Activated CD4-positive, alpha-beta T cell treated with anti-CD3 and anti-CD28 coated beads, Interleukin-2, Interleukin-4, amounts not matched to agents 100 ng/mL and 50 ng/mL, durations not matched to agents 16 hours and 8 hours (primary cell): ENCODE results near the gene KMT5B.
"Not testable (repeated sequence)": the region's sequence is repeated elsewhere in the genome, so short reads cannot be mapped to it uniquely, and the experiment has no call there.

Experiments used
- DNase-seq: peaks from one replicate; pipeline ENCODE4 v3.0.0-alpha.2; 2020; ENCODE audit warnings: low spot score

Gene KMT5B

DNA sequence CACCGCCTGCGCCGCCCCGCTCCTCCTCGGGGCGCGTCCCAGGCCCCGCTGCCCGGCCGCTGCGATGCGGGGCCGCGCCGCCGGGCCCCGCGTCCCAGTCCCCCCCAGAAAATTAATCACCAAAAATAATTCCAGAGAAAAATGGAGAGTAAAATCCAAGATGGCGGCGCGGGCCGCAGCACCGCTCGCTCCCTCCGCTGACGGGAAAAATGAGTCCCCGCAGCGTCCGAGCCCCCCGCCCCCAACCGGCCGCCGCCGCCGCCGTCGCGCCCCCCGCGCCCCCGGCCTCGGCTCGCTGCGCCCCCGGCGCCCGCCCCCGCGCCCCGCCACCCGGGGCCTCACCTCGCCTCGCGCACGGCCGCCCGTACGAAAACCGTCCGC, at the start of gene KMT5B:
Gene KMT5B, minus strand, starts transcription at position 162 of the 381 bp plus-strand sequence. CDS start 23,220 bp downstream, outside the sequence.
- DNase-seq, result peak; percentile 15

DNA sequence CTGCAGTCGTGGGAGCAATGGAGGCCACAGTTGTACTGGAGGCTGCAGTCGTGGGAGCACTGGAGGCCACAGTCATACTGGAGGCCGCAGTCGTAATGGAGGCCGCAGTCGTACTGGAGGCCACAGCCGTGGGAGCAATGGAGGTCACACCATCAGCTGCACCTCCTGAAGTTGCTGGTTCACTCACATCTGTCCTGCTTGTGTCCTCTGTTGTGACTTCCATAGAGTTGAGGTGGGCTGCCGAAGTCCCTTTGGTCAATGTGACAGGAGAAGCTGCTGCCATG, 49.4 kb upstream of the KMT5B start:
- DNase-seq, result no peak

GRCh38 chr11:68261749-68262543, 48.9 kb upstream of the KMT5B start:
- no peak for DNase-seq

DNA sequence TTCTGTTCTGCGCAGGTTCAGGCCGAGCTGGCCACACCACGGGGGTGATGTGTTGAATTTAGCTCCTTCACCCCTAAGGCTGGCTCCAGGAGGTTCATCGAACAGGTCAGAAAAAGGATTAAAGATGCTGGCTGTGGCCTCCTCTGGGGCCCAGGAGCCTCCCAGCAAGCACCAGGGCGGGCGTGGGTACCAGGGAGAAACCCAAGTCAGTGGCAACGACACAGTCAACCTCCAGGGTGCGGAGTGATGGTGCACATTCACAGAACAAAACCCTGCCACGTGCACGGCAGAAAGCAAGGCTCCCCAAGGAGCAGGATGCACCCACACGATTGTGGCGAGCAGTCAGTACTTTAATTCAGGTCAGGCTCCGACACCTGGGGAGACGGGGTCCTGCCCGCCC, 47.9 kb upstream of the KMT5B start:
- DNase-seq, result no peak

GRCh38 chr11:68260484-68260883, 47.4 kb upstream of the KMT5B start:
- DNase-seq, result no peak

DNA sequence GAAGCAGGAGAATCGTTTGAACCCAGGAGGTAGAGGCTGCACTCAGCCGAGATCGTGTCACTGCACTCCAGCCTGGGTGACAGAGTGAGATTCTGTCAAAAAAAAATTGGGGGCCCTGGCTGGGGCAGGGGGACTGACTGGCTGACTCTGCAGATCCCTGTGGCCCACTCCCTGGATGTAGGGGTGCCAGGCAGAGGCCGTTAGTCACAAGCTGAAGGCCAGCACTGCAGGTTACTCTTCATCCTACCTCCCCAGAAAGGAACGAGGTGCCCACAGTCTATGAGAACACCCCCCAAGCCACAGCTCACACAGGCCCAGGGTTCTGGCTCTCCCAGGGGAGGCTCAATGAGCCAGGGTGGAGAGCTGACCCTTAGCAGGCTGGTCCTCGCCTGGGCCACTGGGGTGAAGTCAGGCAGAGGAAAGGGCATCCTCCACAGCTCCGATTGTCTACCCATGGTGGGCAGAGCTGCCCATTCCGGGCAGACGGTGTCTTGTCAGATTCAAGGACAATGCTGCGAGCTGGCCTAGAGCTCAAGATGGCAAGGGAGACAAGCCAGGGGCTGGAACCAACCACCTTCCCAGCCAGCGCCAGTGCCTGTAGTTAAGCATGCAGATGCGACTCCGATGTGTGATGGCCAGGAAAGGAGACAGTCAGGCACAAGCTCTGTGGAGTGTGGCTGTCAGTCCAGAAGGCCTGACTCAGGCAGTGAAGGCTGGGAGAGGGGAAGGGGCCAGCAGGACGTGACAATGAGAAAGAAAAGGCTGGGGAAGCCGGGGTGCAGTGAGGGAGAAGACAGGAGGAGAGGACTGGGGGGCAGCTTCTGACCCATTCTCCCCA, 46.2 kb upstream of the KMT5B start:
- no peak for DNase-seq

- DNase-seq, result no peak
Measured at GRCh38 chr11:68258363-68258765, 45.3 kb upstream of the KMT5B start.

DNA sequence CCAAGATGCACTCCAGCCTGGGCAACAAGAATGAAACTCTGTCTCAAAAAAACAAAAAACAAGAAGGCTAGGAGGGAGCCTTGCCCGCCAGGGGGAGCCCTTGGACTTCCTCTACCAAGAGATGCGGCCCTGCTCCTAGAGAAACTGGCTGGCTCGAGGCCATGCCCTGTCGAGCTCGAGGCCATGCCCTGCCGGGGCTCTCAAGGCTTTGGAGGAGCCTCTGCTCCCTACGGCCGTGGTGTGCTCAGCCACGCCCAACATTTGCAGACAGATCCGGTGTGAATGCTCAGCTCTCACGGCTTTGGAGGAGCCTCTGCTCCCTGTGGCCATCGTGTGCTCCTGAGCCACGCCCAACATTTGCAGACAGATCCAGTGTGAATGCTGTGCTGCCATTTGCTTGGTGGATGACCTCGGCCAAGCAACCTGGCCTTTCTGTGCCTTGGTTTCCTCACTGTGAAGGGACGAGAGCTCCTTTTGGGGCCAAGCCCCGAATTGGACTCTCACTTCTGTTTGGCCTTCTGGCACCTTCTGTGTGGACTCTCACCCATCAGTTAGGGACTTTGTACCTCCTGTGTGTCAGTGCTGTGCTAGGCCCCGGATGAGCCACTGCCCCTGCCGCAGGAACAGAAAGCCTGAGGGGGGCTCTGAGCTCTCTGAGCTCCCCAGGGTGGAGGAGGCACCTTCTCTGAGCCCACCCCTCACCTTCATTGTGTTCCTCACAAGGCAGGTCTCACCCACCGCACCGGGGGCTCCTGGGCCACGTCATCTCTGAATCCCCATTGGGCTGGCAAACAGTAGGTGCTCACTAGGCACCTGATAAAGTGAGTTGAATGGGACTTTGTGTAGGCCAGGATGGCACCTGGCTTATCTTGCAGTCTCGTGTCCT, 44.6 kb upstream of the KMT5B start:
- peak; percentile 91 for DNase-seq

DNA sequence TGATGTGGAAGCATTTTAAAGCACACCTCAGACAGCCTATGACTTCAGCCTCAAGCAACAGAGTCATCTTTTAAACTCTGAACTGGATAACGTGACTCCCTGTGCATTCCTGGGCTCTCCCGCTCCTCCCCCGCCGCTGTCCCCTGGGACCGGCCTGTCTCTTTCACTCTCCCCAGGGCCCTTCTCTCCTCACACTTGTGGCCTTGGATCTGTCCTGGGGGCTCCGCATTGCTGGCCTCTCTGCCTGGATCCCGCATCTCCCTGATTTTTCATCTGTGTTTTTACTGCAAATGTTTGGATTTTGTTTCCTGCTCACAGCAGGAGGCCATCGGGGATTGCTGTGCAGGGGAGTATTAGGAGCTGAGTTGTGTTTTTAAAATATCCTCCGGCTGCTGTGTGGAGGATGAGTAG, 43.2 kb upstream of the KMT5B start:
- DNase-seq, result no peak

- no peak for DNase-seq
Measured at GRCh38 chr11:68255526-68255925, 42.4 kb upstream of the KMT5B start.

GRCh38 chr11:68254421-68254820, 41.3 kb upstream of the KMT5B start:
- no peak for DNase-seq

DNA sequence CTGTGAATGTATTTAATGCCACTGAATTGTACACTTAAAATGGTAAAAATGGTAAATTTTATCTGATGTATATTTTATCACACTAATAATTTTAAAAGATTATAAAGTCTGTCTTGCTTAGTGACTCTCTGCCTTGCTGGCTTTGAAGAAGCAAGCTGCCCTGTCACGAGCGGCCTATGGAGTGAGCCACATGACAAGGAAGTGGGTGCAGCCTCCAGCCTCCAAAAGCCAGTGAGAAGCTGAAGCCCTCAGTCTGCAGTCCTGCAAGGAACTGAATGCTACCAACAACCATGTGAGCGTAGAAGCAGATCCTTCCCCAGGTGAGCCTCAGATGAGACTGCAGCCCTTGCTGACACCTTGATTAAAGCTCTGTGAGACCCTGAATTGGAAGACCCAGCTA, 38.7 kb upstream of the KMT5B start:
- no peak for DNase-seq

DNA sequence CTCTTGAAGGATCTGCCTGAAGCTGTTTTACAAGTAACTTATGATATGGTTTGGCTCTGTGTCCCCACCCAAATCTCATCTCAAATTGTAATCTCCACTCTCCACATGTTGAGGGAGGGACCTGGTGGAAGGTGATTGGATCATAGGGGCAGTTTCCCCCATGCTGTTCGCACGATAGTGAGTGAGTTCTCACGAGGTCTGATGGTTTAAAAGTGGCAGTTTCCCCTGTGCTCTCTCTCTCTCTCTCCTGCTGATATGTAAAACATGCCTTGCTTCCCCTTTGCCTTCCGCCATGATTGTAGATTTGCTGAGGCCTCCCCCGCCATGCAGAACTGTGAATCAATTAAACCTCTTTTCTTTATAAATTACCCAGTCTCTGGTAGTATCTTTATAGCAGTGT, 31.8 kb upstream of the KMT5B start:
- not testable (repeated sequence) for DNase-seq

DNA sequence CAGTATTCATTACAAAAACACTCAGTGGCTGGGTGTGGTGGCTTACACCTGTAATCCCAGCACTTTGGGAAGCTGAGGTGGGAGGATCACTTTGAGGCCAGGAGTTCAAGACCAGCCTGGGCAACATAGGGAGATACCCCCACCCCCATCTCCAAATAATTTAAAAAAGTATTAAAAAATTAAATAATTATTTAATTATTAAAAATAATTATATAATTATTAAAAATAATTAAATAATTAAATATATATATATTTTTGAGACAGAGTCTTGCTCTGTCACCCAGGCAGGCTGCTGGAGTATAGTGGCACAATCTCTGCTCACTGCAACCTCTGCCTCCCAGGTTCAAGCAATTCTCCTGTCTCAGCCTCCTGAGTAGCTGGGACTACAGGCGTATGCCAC, 30.8 kb upstream of the KMT5B start:
- not testable (repeated sequence) for DNase-seq

DNA sequence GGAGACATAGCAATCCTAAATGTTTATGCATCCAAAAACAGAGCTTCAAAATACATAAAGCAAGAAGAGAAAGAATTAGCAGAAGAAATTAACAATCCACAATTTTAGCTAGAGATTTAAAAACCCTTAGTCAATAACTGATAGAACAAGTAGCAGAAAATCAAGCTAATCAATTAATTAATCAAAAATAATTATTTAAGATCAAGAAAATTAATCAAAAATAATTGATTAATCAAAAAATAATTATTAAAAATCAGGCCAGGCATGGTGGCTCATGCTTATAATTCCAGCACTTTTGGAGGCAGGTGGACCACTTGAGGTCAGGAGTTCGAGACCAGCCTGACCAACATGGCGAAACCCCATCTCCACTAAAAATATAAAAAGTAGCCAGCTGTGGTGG, 29.5 kb upstream of the KMT5B start:
- DNase-seq, result no peak

GRCh38 chr11:68231621-68232020, 18.5 kb upstream of the KMT5B start:
- DNase-seq, result no peak

DNA sequence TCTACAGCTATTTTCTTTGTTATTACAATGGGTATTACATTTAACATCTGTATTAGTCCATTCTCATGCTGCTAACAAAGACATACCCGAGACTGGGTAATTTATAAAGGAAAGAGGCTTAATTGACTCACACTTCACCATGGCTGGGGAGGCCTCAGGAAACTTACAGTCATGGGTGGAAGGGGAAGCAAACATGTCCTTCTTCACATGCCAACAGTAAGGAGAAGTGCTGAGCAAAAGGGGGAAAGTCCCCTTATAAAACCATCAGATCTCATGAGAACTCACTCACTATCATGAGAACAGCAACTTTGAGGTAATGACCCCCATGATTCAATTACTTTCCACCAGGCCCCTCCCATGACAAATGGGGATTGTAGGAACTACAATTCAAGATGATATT, 16.5 kb upstream of the KMT5B start:
- no peak for DNase-seq

- no peak for DNase-seq
Measured at GRCh38 chr11:68226421-68226820, 13.3 kb upstream of the KMT5B start.

DNA sequence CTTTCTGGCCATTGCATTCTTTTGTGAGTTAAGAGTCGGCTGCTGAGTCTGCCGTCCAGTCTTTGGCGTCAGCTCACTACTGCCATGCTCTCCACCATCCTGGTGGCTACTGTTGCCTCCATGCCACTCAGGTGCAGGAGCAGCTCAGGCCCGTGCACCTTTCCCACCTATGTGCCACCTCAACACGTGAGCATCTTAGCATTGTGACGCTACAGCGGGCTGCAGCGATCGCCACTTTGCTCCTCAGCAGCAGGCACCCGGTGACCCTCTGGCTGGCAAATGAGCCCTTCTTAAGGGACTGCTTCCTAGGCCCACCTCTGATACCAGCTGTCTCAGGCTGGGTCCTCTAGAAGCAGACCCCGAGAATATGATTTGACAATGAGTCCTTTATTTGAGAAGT, 11.5 kb upstream of the KMT5B start:
- no peak for DNase-seq

- DNase-seq, result no peak
Measured at GRCh38 chr11:68223275-68223674, 10.2 kb upstream of the KMT5B start.

DNA sequence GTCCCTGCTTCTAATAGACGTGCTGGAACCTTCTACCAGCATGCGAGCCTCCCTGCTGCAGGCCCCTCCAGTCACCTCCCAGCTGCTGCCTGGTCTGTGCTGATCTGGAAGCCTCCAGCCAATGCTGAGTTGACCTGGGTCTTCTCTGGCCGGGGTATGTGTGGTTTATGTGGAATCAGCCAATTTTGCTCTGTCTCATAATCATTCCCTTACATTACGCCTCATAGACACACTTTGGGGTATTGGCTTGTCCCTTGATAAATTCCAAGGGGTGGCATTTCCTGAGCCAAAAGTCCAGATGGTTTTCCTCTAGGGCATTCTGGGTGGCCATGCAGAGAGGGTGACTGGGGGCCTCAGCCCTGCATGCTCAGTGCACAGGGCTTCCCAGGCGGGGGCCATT, 8.3 kb upstream of the KMT5B start:
- DNase-seq, result no peak

GRCh38 chr11:68216171-68216938, 3.3 kb upstream of the KMT5B start:
- DNase-seq, result no peak
